Panc1 (cell line): Measurements from ENCODE around the gene SLC30A1.

Source experiments
- POLR2AphosphoS5 ChIP-seq: IDR thresholded peaks from 2 replicates; pipeline ENCODE4 v1.6.1; 2012; ENCODE audit warnings: mild to moderate bottlenecking, low read depth, low read length, moderate library complexity
- REST ChIP-seq, 2 experiments: IDR thresholded peaks; 2 replicates each; pipeline ENCODE4 v1.6.1; 2011 to 2012; ENCODE audit warnings: low read depth in 2 of 2, control low read depth in 1 of 2, low read length in 1 of 2, mild to moderate bottlenecking in 1 of 2, moderate library complexity in 1 of 2; ENCODE audit not compliant: insufficient read depth in 1 of 2
- TCF7L2 ChIP-seq: IDR thresholded peaks from 2 replicates; pipeline ENCODE4 v1.6.1; 2011; ENCODE audit warnings: mild to moderate bottlenecking, low read depth, low read length, inconsistent platforms
- TF ChIP-seq, protein P1 (sequence below): fragments of 450-650 bp; IDR thresholded peaks from 2 replicates; pipeline ENCODE4 v1.5.1; 2017; ENCODE audit warnings: mild to moderate bottlenecking

DNA sequence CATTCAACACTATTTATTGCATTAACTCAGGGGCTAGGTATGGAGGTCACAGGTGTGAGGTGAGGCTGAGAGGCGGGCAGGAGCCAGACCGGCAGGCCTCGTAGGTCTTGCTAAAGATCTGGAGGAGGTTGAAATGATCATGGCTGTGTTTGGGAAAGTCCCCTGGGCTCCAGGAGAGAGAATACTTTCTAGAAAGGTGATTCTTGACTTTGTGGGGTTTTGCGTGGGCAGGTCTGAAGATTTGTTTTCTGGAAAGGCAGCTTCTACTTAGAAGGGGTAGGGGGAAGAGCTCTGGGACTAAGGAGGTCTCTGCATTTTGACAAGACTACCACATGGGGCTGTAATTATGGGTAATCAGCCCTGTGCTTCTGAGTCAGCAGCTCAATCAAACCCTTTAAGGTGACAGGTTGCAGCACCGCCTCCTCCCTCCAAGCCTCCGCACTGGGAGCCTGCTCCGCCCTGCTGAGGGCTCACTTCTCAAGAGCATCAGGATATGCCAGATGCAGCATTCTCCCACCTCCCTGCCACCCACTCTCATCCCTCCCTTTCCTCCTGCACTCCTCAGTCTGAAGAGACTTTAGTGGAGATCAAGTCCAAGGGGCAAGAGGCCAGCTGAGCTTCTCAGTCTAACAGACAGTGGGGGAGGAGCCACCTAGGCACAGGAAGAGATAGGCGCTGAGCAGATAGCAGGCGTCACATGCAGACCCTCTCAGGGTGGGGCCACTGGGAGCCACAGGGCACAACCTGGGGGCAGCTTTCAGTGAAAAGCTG, 30.5 kb downstream of the SLC30A1 start:
- TF ChIP-seq, protein P1, sequence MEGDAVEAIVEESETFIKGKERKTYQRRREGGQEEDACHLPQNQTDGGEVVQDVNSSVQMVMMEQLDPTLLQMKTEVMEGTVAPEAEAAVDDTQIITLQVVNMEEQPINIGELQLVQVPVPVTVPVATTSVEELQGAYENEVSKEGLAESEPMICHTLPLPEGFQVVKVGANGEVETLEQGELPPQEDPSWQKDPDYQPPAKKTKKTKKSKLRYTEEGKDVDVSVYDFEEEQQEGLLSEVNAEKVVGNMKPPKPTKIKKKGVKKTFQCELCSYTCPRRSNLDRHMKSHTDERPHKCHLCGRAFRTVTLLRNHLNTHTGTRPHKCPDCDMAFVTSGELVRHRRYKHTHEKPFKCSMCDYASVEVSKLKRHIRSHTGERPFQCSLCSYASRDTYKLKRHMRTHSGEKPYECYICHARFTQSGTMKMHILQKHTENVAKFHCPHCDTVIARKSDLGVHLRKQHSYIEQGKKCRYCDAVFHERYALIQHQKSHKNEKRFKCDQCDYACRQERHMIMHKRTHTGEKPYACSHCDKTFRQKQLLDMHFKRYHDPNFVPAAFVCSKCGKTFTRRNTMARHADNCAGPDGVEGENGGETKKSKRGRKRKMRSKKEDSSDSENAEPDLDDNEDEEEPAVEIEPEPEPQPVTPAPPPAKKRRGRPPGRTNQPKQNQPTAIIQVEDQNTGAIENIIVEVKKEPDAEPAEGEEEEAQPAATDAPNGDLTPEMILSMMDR, result no peak
- TF ChIP-seq POLR2AphosphoS5, result no peak
- no peak for TF ChIP-seq REST (IDR thresholded peaks at IDR 0.05; ENCODE audit: insufficient read depth in 1 of 2, low read depth in 2 of 2, low read length in 1 of 2)
- no peak for TF ChIP-seq TCF7L2
